Measurements from ENCODE around the gene IFT52.

- no peak for TF ChIP-seq POLR2A (IDR thresholded peaks at IDR 0.05)
- TF ChIP-seq CTCF (IDR thresholded peaks at IDR 0.05), result no peak
These were observed 17.8 kb upstream of the IFT52 start for GRCh38 chr20:43572891-43573290.

Data from esophagus squamous epithelium (tissue), 4 donors.